Measurements from ENCODE around the gene CSNK2A1.

DNA sequence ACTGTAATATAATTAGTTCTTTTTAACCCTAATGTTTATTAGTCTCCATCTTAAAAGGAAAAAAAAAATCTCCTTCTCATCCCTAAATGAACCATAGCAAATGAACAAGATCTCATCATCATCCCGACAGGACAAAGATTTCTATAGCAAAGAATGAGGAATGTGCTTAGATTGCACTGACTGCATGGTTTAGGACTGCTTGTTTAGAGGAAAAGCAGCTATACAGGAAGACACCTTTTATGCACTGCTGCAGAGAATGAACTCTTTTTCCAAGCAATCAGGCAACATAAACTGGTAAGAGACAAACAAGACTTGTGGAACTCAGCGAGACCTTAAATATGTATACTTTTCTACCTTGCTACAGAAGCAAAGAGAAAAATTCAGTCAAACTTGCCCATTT lies 26.8 kb downstream of the CSNK2A1 start:
- TF ChIP-seq, protein P1, sequence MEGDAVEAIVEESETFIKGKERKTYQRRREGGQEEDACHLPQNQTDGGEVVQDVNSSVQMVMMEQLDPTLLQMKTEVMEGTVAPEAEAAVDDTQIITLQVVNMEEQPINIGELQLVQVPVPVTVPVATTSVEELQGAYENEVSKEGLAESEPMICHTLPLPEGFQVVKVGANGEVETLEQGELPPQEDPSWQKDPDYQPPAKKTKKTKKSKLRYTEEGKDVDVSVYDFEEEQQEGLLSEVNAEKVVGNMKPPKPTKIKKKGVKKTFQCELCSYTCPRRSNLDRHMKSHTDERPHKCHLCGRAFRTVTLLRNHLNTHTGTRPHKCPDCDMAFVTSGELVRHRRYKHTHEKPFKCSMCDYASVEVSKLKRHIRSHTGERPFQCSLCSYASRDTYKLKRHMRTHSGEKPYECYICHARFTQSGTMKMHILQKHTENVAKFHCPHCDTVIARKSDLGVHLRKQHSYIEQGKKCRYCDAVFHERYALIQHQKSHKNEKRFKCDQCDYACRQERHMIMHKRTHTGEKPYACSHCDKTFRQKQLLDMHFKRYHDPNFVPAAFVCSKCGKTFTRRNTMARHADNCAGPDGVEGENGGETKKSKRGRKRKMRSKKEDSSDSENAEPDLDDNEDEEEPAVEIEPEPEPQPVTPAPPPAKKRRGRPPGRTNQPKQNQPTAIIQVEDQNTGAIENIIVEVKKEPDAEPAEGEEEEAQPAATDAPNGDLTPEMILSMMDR (IDR thresholded peaks at IDR 0.05; ENCODE audit: low read length): no peak
- TF ChIP-seq EZH2 (optimal IDR thresholded peaks at IDR 0.05; ENCODE audit: low read depth, low read length) (no peak), EZH2phosphoT487 (IDR thresholded peaks at IDR 0.05; ENCODE audit: low read length) (no peak)

Measured in MM.1S (cell line).